HL-60 (cell line): ENCODE data around the gene BBS5.

Experiments used
- CTCF ChIP-seq: IDR thresholded peaks from one replicate; pipeline ENCODE4 v1.5.1; 2011; ENCODE audit warnings: low read length, control low read depth, inconsistent platforms; ENCODE audit not compliant: insufficient read depth
- GABPA ChIP-seq: IDR thresholded peaks from 2 replicates; pipeline ENCODE4 v1.6.1; 2012; ENCODE audit warnings: low read depth
- POLR2AphosphoS5 ChIP-seq: IDR thresholded peaks from 2 replicates; pipeline ENCODE4 v1.6.1; 2012; ENCODE audit warnings: low read depth
- SPI1 ChIP-seq: IDR thresholded peaks from 2 replicates; pipeline ENCODE4 v1.6.1; 2012; ENCODE audit warnings: low read depth, mild to moderate bottlenecking, borderline replicate concordance
- TF ChIP-seq, protein P1 (sequence below): IDR thresholded peaks from 2 replicates; pipeline ENCODE4 v1.6.1; 2012; ENCODE audit warnings: low read depth; ENCODE audit not compliant: insufficient replicate concordance

GRCh38 chr2:169526451-169526850 lies 47.2 kb downstream of the BBS5 start:
- TF ChIP-seq GABPA: no peak
- no peak for TF ChIP-seq CTCF
- TF ChIP-seq SPI1: no peak
- no peak for TF ChIP-seq POLR2AphosphoS5
- TF ChIP-seq, protein P1, sequence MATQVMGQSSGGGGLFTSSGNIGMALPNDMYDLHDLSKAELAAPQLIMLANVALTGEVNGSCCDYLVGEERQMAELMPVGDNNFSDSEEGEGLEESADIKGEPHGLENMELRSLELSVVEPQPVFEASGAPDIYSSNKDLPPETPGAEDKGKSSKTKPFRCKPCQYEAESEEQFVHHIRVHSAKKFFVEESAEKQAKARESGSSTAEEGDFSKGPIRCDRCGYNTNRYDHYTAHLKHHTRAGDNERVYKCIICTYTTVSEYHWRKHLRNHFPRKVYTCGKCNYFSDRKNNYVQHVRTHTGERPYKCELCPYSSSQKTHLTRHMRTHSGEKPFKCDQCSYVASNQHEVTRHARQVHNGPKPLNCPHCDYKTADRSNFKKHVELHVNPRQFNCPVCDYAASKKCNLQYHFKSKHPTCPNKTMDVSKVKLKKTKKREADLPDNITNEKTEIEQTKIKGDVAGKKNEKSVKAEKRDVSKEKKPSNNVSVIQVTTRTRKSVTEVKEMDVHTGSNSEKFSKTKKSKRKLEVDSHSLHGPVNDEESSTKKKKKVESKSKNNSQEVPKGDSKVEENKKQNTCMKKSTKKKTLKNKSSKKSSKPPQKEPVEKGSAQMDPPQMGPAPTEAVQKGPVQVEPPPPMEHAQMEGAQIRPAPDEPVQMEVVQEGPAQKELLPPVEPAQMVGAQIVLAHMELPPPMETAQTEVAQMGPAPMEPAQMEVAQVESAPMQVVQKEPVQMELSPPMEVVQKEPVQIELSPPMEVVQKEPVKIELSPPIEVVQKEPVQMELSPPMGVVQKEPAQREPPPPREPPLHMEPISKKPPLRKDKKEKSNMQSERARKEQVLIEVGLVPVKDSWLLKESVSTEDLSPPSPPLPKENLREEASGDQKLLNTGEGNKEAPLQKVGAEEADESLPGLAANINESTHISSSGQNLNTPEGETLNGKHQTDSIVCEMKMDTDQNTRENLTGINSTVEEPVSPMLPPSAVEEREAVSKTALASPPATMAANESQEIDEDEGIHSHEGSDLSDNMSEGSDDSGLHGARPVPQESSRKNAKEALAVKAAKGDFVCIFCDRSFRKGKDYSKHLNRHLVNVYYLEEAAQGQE: no peak
